Activated CD8-positive, alpha-beta T cell treated with anti-CD3 and anti-CD28 coated beads for 36 hours (primary cell): ENCODE results near the gene LRMDA. TPM values are rescaled to one million over a fixed set of nuclear protein-coding genes. Genes with fewer than 3 reads are reported as not detected.

Experiments
- ATAC-seq: fragments of 200-7000 bp; cut with Tn5 transposase; one replicate; pipeline ENCODE4 v1.10.0; 2021; ENCODE audit warnings: mild to moderate bottlenecking, moderate library complexity
- CTCF ChIA-PET: fragments of 350-600 bp; sonication (Branson Sonifier 250); formaldehyde crosslinking; loops from one replicate; lab custom pipeline; 2021; ENCODE audit warnings: antibody characterized with exemption; lab: Charles Lee
- POLR2A ChIA-PET: fragments of 350-600 bp; sonication (Branson Sonifier 250); formaldehyde crosslinking; loops from one replicate; lab custom pipeline; 2021; ENCODE audit warnings: antibody characterized with exemption; lab: Charles Lee
- DNase-seq: peaks from one replicate; pipeline ENCODE4 v3.0.0-alpha.2; 2020
- H3K27ac Mint-ChIP-seq: one replicate; pipeline ENCODE4 v1.8.0; 2021; ENCODE audit warnings: mild to moderate bottlenecking, mixed read lengths
- H3K27me3 Mint-ChIP-seq: one replicate; pipeline ENCODE4 v1.8.0; 2021; ENCODE audit warnings: mixed read lengths
- H3K36me3 Mint-ChIP-seq: one replicate; pipeline ENCODE4 v1.8.0; 2021; ENCODE audit warnings: low read depth, mixed read lengths
- H3K4me1 Mint-ChIP-seq: one replicate; pipeline ENCODE4 v1.8.0; 2021; ENCODE audit warnings: low read depth, mixed read lengths
- H3K4me3 Mint-ChIP-seq: one replicate; pipeline ENCODE4 v1.8.0; 2021; ENCODE audit warnings: mild to moderate bottlenecking, moderate library complexity, mixed read lengths
- H3K9me3 Mint-ChIP-seq: one replicate; pipeline ENCODE4 v1.8.0; 2021; ENCODE audit warnings: mixed read lengths
- intact Hi-C: fragments of 100-400 bp; cut with micrococcal nuclease; formaldehyde crosslinking; loops from one replicate; pipeline ENCODE4 v1.10.0; 2022
- total RNA-seq, 2 experiments: library from RNA; stranded (reverse); gene quantifications; one replicate each; pipeline ENCODE4 v1.2.3, GENCODE V29; 2021
- TF ChIP-seq, protein P1 (sequence below): fragments of 200-600 bp; IDR thresholded peaks from one replicate; pipeline ENCODE4 v1.8.0; 2022; ENCODE audit warnings: antibody characterized with exemption, mild to moderate bottlenecking

LRMDA gene
- total RNA-seq, 2 experiments from 2014 or later, result not detected

DNA sequence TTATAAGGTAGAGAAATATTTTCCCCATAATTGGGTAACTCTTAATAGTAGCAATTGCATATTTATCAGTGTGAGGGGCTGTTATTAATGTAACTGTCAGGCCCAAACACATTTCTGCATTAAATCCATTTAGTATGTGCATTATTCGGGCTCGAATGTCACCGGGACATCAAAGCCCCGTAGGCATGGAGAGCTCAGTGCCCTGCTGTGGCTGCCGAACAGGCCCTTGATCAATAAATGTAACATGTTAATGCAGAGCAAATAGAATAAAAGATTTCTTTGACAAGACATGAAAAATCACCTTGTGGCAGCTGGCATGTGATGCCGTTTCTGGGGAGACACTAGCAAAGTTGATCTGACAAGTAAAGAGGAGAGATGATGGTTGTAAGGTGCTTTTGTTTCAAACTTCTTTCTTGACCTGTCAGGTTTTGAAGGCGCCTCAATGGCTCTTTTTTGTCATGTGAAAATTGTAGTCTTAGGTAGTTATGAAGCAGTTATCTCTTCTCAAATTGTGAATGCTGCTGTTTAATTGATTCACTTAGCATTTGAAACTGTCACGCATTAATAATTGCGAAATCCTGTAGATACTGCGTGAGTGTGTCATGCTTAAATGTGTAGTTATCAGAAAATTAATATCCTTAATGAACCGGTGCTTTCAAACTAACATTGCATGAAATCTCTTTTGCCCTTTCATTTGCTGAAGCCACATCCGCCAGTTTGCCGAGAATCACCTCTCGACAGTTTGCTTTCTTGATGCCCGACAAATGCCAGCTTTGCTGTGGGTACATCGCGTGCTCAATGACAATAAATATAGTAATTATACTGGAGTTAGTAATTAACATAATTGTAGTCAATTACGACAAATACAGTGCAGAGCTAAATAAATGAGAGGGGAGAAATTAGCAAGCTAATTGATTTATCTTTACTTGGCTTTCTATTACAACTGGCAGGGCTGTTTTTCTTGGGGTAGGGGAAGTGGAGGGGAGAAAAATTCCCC, 19.5 kb downstream of the LRMDA start:
- no peak for DNase-seq
- CTCF ChIA-PET, result interaction anchor here (1.2 kb wide), 1 partner anchor 55 kb away, joined by 4 read pairs; no protein-coding TSS in a partner anchor
- TF ChIP-seq, protein P1, sequence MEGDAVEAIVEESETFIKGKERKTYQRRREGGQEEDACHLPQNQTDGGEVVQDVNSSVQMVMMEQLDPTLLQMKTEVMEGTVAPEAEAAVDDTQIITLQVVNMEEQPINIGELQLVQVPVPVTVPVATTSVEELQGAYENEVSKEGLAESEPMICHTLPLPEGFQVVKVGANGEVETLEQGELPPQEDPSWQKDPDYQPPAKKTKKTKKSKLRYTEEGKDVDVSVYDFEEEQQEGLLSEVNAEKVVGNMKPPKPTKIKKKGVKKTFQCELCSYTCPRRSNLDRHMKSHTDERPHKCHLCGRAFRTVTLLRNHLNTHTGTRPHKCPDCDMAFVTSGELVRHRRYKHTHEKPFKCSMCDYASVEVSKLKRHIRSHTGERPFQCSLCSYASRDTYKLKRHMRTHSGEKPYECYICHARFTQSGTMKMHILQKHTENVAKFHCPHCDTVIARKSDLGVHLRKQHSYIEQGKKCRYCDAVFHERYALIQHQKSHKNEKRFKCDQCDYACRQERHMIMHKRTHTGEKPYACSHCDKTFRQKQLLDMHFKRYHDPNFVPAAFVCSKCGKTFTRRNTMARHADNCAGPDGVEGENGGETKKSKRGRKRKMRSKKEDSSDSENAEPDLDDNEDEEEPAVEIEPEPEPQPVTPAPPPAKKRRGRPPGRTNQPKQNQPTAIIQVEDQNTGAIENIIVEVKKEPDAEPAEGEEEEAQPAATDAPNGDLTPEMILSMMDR, result no peak
- intact Hi-C loops, result no loop called here
- no peak for ATAC-seq
- H3K9me3 Mint-ChIP-seq, result peaks cover 8% of the 10 kb centered on the region
- H3K36me3 Mint-ChIP-seq, result no peaks in the 10 kb centered on the region
- H3K27ac Mint-ChIP-seq, result no peak overlapping the region
- POLR2A ChIA-PET, result no interaction called here
- no peaks in the 10 kb centered on the region for H3K4me1 Mint-ChIP-seq
- H3K4me3 Mint-ChIP-seq, result no peak overlapping the region
- H3K27me3 Mint-ChIP-seq, result peaks cover 3% of the 10 kb centered on the region

- intact Hi-C loops, result no loop called here
- Mint-ChIP-seq H3K27me3 (peaks cover under 1% of the 10 kb centered on the region), H3K36me3 (no peaks in the 10 kb centered on the region), H3K9me3 (peaks cover under 1% of the 10 kb centered on the region), H3K27ac (no peak overlapping the region), H3K4me3 (no peak overlapping the region), H3K4me1 (no peaks in the 10 kb centered on the region)
- CTCF ChIA-PET, result no interaction called here
- DNase-seq, result no peak
- TF ChIP-seq, protein P1, result no peak
- POLR2A ChIA-PET, result no interaction called here
- no peak for ATAC-seq
Observed at GRCh38 chr10:75451831-75452230, 20.4 kb downstream of the LRMDA start.

GRCh38 chr10:75452997-75453396, 21.6 kb downstream of the LRMDA start:
- Mint-ChIP-seq H3K9me3 (no peaks in the 10 kb centered on the region), H3K36me3 (no peaks in the 10 kb centered on the region), H3K27ac (no peak overlapping the region), H3K27me3 (no peaks in the 10 kb centered on the region), H3K4me1 (no peaks in the 10 kb centered on the region), H3K4me3 (no peak overlapping the region)
- CTCF ChIA-PET, result no interaction called here
- DNase-seq, result no peak
- intact Hi-C loops, result no loop called here
- no peak for ATAC-seq
- TF ChIP-seq, protein P1, result no peak
- POLR2A ChIA-PET, result no interaction called here

- TF ChIP-seq, protein P1, result no peak
- CTCF ChIA-PET, result no interaction called here
- no peak overlapping the region for H3K27ac Mint-ChIP-seq
- no peaks in the 10 kb centered on the region for H3K4me1 Mint-ChIP-seq
- H3K4me3 Mint-ChIP-seq, result no peak overlapping the region
- ATAC-seq, result no peak
- H3K27me3 Mint-ChIP-seq, result no peaks in the 10 kb centered on the region
- POLR2A ChIA-PET, result no interaction called here
- intact Hi-C loops, result no loop called here
- DNase-seq, result no peak
- no peaks in the 10 kb centered on the region for H3K9me3 Mint-ChIP-seq
- no peaks in the 10 kb centered on the region for H3K36me3 Mint-ChIP-seq
Observed at GRCh38 chr10:75456122-75456521, 24.7 kb downstream of the LRMDA start.

DNA sequence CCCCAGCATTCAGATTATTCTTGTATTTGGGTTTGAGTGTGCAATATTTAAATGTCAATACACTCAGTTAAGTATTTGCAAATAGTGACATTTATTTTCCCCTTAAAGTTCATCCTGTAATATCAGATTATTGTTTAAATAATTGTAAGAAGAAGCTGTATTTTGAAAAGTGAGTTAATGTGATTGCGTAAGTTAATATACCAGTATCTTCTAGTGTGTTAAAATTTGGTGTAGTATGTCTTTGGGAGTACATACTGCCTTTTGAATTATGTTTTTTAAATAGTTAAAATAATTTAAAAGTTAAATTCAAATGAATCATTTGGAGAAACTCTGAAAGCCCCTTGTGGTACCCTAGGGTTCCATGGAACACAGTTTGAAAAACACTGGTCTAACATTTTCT, 28.6 kb downstream of the LRMDA start:
- intact Hi-C loops, result no loop called here
- Mint-ChIP-seq H3K4me3 (no peak overlapping the region), H3K27me3 (peaks cover 2% of the 10 kb centered on the region), H3K27ac (no peak overlapping the region), H3K36me3 (no peaks in the 10 kb centered on the region), H3K9me3 (no peaks in the 10 kb centered on the region), H3K4me1 (no peaks in the 10 kb centered on the region)
- DNase-seq, result no peak
- no peak for ATAC-seq
- ChIA-PET POLR2A (no interaction called here), CTCF (no interaction called here)
- TF ChIP-seq, protein P1, result no peak
